Activated CD4-positive, alpha-beta T cell treated with anti-CD3 and anti-CD28 coated beads, Interleukin-2, amount 50 U/mL, for 16 hours (primary cell): ENCODE results near the gene HOXA5.
A peak's percentile ranks its signal among the peaks of the same experiment; 100 is the strongest.

Source experiments
- DNase-seq: peaks from one replicate; pipeline ENCODE4 v3.0.0-alpha.2; 2020

The HOXA5 gene

DNA sequence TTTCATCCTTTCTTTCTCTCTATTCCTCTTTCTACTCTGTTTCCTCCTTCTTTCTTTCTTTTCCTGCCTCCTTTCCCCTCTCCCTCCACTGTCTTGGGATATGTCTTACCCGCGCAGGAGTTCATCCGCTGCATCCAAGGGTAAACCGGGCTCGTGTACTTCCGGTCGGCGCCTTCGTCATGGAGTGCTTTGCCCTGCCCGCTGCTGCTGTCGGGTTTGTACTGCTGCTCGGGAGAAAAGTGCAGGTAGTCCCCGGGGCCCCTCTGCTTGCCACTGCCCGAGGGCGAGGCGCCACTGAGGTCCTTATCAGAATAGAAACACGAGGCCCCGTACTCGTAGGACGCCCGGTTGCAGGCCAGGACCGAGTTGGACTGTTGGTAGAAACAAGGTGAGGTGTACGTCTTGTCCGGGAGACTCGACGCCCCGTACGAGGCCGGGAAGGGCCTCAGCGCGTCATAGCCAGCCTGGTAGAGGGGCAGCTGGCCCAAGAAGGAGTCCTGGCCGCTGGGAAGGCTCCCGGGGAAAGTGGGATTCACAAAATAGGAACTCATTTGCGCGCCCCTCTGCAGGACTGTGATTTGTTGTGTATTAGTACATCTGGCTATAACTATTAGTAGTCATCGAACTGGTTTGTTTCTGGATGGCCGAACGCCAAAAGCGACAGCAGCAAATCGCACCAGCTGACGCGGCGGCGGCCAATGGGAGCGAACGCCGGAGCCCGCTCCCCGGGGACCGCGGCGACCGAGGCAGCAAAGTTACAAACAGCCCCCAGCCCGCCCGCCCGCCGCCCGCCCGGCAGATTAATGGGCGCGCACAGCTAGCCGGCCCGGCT is 3.9 kb upstream of the HOXA5 start, which contains the start of gene HOXA6:
Gene HOXA6 (minus strand): TSS at position 576 of the 832 bp plus-strand sequence. CDS start 25 bp downstream, at position 551.
- DNase-seq = no peak

DNA sequence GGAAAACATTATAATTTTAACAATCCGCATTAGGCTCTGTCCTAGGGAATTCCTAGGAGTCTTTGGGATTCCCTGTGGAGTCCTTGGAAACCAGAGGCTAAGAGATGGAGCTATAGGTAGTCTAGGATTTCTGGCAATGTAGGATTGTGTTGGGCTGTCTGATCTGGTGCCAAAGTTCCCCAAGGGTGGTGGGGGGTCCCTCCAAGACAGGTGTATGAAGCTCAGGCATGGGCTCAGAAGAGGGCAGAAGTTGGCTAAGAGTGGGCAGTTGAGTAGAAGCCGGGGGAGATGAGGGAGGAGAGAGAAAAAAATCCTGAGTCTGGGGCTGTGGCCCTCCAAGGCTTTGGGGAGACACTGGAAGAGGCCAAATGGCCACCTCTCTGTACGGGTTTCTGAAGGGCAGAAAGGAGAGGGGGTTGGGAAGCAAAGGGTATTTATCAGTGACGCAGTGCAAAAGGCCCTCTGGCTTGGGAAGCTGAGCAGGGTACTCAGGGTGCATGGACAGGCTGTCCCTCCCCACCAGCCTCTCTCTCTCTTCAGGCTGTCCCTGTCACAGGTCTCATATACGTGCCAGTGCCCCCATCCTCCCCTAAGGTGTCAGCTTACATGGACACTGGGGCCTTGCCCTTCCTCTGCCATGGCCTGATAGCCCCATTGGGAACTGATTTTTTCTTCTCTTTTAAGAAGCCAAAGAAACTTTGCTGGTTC is 3.2 kb upstream of the HOXA5 start:
- DNase-seq = no peak

DNA sequence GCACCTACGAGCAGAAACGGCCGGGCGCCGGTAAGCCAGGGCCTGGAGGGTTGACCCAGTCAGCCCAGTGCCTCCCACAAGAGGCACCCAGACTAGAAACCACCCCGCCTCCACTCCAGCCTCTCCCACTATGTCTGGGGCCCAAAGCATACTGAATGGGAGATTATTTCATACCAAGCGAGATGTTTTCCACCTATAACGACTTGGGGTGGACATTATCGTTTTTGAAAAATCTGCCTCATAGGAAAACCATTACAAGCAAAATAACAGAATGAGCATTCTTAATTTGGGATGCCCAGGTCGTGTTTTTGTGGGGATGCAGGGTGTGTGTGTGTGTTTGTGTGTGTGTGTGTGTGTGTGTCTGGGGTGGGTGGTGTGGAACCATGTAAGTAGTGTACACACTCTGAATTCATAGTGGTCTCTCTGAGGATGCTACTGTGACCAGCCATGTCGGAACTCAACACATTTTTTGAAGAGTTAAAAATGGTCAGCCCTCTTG is 2.5 kb upstream of the HOXA5 start:
- DNase-seq = no peak

DNA sequence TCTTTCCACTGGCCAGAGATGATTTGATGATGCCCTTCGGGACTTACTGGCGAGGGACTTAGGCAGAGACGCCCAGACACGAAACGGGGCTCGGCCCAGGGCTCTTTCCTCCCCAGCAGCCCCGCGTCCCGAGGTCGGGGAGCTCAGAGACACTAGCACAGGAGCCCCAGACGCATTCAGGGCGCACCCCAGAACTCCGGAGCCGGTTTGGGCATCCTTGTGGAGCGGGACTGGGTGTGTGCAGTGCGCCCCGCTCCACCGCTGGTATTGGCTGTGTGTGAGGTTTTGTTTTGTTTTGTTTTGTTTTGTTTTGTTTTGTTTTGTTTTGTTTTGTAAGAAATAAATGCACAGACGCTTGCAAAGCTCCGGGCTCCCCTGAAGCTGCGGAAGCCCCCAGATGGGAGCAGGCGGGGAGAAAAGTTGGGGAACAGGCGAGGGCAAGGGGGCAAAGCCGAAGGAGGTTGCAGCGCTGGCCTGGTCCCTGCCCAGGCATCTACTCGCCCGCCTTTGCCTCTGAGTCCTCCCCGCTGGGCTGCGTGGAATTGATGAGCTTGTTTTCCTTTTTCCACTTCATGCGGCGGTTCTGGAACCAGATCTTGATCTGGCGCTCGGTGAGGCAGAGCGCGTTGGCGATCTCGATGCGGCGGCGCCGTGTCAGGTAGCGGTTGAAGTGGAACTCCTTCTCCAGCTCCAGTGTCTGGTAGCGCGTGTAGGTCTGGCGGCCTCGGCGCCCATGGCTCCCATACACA is 1.9 kb upstream of the HOXA5 start:
- DNase-seq = no peak

DNA sequence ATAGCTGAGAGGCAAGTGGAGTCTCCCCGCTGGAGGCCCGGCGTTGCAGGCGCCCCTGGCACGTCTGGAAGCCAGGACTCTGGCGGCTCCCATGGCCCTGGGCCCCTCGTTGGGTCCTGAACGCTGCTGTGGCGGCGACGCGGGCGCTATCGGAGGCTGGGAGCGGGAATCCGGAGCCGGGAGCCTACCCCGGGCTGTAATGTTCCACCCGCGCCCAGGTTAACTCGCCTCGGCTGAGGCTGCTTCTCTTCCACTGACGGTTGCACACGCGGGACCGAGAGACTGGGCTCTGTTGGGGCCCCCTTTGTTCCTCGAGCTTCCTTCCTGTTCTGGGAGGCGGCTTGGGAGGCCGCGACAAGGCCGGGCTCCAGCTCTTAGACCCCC is 1.3 kb upstream of the HOXA5 start:
- no peak for DNase-seq

DNA sequence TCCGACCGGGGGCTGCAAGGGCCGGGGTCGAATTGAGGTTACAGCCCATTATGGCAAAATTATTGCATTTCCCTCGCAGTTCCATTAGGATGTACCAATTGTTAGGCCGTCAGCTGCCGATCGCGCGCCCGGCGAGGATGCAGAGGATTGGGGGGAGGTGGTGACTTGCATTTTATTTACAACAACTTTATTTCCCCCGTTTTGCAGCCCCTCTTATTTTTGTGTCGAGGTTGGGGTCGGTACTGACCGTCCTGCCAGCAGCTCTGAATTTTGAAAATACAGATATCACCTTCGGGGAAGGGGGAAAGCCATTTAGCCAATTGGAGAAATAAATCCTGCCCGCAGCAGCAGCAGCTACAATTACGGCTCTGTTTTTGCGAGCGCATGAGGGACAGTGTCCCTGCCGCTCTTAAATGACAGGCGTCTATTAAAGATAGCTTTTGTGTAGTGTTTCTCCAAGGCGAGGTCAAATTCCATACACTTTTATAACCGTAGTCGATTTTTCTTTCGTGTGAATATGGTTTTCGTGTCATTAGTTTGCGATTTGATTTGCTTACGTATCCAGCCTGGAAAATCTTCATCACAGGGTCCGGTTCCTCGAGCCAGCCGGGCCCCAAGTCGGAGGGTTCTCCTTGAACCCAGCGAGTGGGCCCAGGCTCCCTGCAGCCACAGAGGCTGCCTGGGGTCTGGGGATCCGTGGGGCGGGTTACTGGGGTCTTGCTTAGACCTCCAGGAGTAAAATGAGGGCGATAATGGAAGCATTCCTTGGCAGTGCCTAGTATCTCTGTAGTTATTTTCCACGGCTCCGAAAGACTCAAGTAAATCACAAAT is 684 bp upstream of the HOXA5 start:
- DNase-seq = no peak

DNA sequence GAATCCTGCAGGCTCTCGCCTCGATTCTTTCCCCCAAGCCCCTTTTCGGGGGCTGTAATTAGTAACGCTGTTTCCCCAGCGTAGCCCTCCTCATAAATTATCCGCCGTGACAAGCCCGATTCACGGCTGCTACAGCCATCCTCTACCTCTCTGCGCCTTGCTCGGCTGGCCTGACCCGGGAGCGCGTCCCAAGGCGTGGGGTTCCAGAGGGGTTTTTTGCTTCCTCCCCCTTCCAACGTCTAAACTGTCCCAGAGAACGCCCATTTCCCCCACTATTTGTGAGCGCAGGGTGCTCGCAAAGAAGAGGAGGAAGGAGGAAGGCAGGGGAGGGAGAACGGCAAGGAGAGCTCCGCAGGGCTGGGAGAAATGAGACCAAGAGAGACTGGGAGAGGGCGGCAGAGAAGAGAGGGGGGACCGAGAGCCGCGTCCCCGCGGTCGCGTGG is 880 bp downstream of the HOXA5 start:
- DNase-seq = no peak

DNA sequence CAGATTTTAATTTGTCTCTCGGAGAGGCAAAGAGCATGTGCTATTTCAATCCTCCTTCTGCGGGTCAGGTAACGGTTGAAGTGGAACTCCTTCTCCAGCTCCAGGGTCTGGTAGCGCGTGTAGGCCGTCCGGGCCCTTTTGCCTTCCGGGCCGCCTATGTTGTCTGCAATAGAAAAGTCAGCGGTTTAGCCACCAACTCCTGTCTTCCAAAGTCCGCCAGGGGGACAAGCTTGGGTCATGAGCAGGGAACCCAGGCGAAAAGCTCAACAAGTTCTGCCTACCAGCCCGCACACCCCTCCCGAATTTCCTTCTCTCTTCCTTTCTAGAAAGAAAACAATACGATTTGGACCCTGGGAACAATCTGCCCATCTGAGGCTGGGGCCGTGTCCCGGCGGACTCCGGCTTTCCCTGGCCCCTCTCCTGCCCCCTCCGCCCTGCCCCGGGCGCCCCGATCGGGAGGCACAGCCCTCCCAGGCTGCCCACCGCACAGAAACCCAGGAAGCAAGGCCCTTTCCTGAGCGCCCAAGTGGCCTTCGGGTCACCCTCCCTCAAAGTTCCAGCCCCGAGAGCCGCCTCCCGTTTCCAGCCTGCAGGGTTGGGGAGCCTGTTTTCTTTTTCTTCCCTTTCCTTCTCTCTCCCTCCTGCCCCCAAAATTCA is 1.4 kb downstream of the HOXA5 start:
- DNase-seq = no peak

DNA sequence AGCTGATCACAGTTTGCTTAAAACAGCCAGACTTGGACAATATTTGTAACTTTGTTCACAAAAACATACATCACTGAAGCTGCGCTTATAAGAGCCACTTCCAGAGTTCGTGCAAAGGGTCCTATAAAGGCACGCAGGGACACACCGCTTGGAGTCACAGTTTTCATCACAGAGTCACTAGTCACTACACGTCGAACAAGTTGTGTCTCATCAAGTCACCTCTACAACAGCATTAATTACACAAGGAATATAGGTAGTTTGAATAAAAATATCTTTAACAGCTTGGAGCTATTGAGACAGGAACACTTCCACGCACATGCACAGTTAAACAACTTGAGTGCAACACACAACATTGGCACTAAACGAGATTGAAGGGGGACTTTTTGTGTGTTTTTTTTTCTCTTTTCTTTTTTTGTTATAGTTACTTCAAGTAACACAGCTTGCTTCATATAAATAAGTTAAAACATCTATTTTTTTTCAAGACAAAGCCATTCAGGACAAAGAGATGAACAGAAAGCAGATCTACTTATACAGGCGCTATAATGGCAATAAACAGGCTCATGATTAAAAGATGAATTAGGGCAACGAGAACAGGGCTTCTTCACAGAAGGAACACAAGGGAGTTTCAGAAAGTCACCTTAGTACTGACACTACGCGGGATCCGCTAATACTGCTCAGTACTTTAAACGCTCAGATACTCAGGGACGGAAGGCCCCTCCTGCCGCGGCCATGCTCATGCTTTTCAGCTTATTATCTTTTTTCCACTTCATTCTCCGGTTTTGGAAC is 2.2 kb downstream of the HOXA5 start:
- no peak for DNase-seq

DNA sequence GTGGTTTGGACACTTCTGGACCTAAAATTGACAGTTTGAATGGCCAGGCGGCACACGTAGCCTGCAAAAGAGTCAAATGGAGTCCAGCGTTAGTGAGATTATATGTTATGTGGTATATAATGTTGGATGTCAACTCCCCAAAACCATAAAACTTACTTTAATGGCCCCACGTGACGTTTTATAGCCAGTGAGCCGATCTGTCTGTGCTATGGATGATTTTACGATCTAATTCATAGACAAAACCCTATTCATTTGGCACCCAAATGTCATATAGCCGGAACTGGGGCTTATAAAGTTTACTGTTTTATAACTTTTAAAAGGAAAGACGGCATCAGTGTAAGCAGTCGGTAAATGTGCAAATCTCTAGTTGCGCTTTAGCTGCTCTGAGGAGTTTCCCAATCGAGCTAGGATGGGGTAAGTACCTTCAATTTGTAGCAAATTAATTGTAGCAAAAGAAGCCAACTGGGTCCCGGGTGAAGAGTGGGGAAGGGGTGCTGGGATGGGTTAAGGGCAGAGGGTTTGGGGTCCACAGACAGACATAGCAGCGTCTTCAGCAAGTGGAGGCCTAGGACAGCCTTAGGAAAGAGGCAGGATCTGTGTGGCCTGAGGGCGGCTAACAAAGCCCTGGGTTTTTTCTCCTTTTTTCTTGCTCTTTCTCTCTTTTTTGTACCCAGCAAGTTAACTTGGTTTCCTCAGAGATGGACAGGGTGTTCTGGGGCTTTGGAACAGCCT is 3.2 kb downstream of the HOXA5 start:
- no peak for DNase-seq

DNA sequence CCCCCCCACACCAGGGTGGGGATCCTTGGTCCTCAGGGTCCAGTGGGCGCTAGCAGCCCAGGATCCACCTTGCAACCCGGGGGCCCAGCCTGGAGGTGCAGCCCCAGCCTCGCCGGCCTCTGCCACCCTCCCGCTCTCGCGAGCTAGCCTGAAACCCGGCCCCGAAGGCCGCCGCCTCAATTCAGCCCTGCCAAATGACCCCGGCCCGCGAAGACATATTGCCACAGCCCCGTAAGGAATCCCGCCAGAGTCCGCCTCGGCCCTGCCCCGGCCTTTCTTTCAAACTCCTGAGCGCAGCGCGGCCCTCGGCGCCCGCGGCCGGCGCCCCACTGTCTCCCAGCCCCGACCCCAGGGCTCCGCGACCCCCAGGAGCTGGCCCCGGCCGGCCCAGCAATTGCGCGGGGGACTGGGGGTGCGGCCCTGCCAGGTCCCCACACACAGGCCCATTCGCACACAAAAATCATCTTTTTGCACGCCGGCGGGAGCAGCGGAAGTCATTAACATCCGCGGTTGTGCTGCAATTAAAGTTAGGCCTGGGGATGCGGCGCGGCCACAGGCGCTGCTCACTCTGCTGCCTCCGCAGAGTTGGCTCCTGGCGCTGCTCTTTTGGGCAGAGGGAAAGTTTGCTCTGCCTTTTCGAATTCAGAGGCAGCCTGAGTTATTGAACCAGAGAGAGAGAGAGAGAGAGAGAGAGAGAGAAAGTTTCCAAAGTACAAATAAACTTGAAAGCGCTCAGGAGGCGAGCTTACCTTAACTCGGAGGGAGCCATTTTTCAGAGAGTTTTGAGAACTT is 4.0 kb downstream of the HOXA5 start:
- DNase-seq = no peak

DNA sequence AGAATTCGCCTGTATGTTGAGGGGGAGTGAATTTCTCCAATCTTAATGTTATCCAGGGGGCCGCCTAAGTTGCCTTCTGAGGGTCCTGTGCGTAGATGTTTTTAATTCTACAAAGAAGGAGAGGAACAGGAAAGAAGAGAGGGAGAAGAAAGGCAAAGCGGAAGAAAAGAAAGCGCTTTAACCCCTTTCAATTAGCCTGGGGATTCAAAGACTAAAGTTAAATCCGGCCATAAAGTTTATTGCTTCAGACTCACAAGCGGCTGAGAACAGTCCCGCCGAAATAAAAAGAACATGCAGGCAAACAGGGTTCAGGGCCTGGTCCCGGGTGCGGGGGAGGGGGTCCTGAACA is 4.5 kb downstream of the HOXA5 start:
- no peak for DNase-seq

DNA sequence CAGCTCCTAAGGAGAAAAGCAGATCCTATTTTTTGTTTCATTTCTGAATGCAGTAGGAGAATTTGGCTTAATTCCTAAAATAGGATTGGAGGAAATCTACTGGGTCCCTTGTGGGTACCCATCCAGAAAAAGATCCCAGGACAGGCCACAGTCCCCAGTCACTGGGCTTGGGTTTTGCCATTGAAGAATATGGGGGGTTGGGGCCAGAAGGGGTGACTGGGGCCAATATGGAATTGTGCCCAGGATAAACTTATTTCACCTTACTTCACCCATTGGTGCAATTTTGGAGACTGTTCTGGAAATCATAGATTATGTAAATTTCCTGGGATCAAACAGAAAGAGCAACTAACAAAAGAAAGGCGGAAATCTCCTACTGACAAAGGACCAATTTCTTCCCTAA is 5.0 kb downstream of the HOXA5 start:
- no peak for DNase-seq

DNA sequence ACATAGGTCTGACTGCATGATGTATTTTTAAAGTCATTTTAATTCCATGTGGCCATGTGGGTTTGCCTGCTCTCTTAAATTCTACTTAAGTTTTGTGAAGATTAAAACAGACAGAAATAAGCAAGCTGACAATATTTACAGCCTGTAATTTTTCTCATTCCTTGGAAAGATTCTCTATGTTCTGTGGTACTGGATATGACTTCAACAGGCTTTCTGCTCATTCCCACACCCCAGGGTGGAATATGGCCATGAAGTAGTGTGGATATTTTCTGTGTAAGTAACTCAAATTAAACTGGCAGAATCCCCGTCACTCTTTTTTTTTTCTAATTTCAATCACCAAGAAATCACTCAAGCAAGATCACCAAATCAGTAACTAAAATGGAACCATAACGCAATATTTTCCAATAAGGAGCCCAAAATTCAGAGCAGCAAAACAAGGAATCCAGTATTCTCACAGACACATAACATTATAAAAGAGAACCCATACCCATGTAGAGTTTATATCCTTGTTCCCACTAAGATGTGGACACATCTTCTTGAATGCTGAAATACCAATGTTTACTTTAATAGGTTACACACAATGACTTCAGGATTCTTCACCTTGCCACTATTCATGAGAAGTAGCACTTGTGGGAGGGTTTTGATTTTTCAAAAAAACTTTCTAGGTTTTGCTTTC is 5.7 kb downstream of the HOXA5 start:
- DNase-seq = no peak

DNA sequence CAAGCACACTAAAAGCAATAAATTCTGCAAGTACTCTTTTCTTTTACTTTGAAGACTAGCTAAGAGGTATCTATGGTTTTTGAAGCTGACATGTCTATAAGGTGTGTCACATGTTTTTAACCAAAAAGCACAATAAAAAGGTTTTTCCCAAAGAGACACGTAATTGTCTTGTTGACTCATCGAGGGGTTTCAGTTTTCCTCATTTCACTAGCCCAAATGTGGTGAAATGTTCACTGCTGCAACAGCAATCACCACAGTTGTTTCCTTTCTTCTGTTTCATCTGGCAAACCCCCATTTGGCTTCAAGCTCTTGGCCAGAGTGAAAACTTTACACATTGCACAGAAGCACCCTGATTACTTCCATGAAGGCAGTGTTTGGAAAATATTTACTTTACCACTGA is 9.1 kb downstream of the HOXA5 start:
- DNase-seq = peak; percentile 84

DNA sequence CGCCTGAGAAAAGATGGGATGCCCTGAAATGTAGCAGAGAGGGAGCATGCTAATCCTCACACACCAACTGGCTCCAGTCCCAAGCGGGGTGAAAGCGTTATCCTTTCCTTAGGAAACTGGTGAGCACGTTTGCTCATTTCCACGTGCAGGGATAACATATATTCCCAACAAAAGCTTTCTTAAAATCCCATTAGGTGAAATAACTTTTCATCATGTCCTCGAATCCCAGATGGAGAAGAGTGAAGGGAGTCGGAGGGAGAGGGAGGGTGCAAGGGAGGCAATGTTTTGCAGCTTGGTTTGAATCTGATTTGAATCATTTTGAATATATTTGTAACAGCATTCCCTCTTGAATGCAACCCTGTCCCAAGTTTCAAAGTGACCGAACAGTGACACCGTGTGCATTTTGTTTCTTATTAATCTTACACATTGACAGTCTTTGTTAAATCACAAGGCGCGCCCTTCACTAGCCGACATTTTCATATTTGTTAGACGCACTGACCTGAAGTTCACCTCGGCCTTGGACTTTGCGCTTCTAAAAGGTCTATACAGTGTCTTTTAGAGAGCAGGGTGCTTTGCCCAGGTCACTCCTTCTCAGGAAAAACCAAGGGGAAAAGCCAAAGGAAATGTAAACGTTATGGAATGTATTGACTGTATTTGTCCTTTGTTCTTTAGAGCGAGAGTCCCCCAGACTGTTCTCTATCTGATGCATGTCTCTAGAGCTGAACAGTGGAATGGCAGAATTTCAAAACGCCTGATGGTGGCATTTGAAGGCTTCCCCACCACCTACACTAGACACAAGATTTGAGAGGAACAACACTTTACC is 9.9 kb downstream of the HOXA5 start:
- no peak for DNase-seq

DNA sequence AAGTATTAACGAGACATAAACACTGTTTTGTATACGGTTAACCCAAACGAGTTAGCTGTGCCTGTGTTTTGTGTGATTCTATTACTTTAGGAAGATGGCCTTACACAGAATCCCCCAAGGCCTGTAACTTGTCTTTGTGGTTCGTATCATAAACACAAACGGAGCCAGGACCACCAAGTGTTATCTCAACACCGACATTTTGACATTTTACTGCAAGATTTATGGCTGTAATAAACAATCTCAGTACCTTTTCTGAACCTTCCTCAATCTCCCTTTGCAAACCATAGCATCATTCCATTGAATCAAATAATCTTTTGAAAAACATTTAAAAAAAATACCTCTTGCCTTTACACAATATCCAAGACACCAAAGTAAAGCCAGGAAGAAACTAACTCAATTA is 10.5 kb downstream of the HOXA5 start:
- no peak for DNase-seq

DNA sequence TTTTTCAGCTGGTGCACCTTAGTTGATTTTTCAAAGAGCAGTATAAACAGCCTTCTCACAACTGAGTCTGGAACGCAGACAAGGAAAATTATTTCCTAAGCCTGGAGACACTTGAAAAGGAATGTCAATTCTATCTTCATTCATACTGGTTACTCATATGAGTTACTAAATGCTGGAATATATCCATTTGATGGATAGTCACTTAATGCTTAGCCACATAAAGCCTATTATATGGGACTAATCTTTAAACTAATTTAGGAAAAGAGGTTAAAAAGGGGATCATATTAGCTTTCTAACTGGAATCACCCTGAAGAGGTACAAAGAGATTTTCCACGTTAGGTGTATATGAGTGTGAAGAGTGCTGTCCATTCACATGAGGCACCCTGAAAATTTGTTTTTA is 11.3 kb downstream of the HOXA5 start:
- DNase-seq = no peak
